HG03571 (cell line): ENCODE results near the gene LIPG.
"Not testable (repeated sequence)": the region's sequence is repeated elsewhere in the genome, so short reads cannot be mapped to it uniquely, and the experiment has no call there.

ENCODE experiments used
- ATAC-seq: cut with Tn5 transposase; IDR thresholded peaks from one replicate; pipeline ENCODE4 v1.9.1; 2021; ENCODE audit not compliant: unreplicated experiment

Gene LIPG

GRCh38 chr18:49572611-49573345 lies 10.9 kb downstream of the LIPG start:
- ATAC-seq = no peak

GRCh38 chr18:49573835-49574234 lies 12.0 kb downstream of the LIPG start:
- ATAC-seq = no peak

- not testable (repeated sequence) for ATAC-seq
Observed at GRCh38 chr18:49579041-49579440, 17.2 kb downstream of the LIPG start.

GRCh38 chr18:49579583-49579982 lies 17.7 kb downstream of the LIPG start:
- not testable (repeated sequence) for ATAC-seq

- ATAC-seq = no peak
Observed at GRCh38 chr18:49580279-49580678, 18.4 kb downstream of the LIPG start.

- ATAC-seq = no peak
Observed at GRCh38 chr18:49581371-49581770, 19.5 kb downstream of the LIPG start.

GRCh38 chr18:49582579-49582978 lies 20.7 kb downstream of the LIPG start:
- ATAC-seq = no peak

- ATAC-seq = no peak
Observed at GRCh38 chr18:49584394-49584793, 22.5 kb downstream of the LIPG start.

- not testable (repeated sequence) for ATAC-seq
Observed at GRCh38 chr18:49584951-49585350, 23.1 kb downstream of the LIPG start.

- ATAC-seq = no peak
Observed at GRCh38 chr18:49585781-49586663, 24.2 kb downstream of the LIPG start.

- no peak for ATAC-seq
Observed at GRCh38 chr18:49588171-49588570, 26.3 kb downstream of the LIPG start.

- no peak for ATAC-seq
Observed at GRCh38 chr18:49588971-49589370, 27.1 kb downstream of the LIPG start.

- ATAC-seq = no peak
Observed at GRCh38 chr18:49590608-49591007, 28.8 kb downstream of the LIPG start.

GRCh38 chr18:49591271-49591670 lies 29.4 kb downstream of the LIPG start:
- no peak for ATAC-seq

GRCh38 chr18:49591775-49592174 lies 29.9 kb downstream of the LIPG start:
- no peak for ATAC-seq

- ATAC-seq = no peak
Observed at GRCh38 chr18:49596687-49597086, 34.8 kb downstream of the LIPG start.

- no peak for ATAC-seq
Observed at GRCh38 chr18:49597157-49597931, 35.5 kb downstream of the LIPG start.

- no peak for ATAC-seq
Observed at GRCh38 chr18:49601211-49601610, 39.4 kb downstream of the LIPG start.

- ATAC-seq = no peak
Observed at GRCh38 chr18:49608366-49609255, 46.8 kb downstream of the LIPG start.

GRCh38 chr18:49609256-49610021 lies 47.6 kb downstream of the LIPG start:
- no peak for ATAC-seq
